ENCODE data around the gene ARHGAP22. TPM values are rescaled to one million over a fixed set of nuclear protein-coding genes. Genes with fewer than 3 reads are reported as not detected.

Gene ARHGAP22
- total RNA-seq, 1 experiment from 2014 or later, result 1.8 TPM

- ATAC-seq, result no peak
- intact Hi-C loops (cut with micrococcal nuclease; ENCODE audit: unreplicated experiment) (loop anchor here (10.0 kb wide), 1 partner anchor 64 kb away; no protein-coding TSS in a partner anchor), in situ Hi-C loops (cut with HindIII; ENCODE audit: low pct_unique_long_range_greater_than_20kb, low sequenced_read_pairs) (no loop called here)
These were observed 164.1 kb downstream of the ARHGAP22 start for GRCh38 chr10:48440771-48441170.

GRCh38 chr10:48439581-48440041 is 165.3 kb downstream of the ARHGAP22 start:
- Histone ChIP-seq H3K9me3 (ENCODE audit: control insufficient read depth, insufficient read depth, low read depth, low read length) (no peaks in the 10 kb centered on the region), H3K36me3 (ENCODE audit: control insufficient read depth, insufficient read depth, low read length) (no peaks in the 10 kb centered on the region), H3K4me1 (ENCODE audit: control insufficient read depth, insufficient read depth, low read length) (no peaks in the 10 kb centered on the region), H3K27me3 (ENCODE audit: control insufficient read depth, insufficient read depth, low read length) (no peaks in the 10 kb centered on the region), H3K4me3 (ENCODE audit: low read depth in 2 of 2, low read length in 2 of 2) (no peak overlapping the region), H3K27ac (ENCODE audit: low read length) (no peak overlapping the region)
- POLR2A ChIA-PET, result no interaction called here
- CTCF ChIA-PET, result no interaction called here
- BruUV-seq (replicated peaks), result no TSS peak
- ATAC-seq (no peak), DNase-seq (ENCODE audit: low read depth, low spot score) (no peak)
- intact Hi-C loops (cut with micrococcal nuclease; ENCODE audit: unreplicated experiment), result loop anchor here (10.0 kb wide), 1 partner anchor 65 kb away; no protein-coding TSS in a partner anchor
- no peak for TF ChIP-seq POLR2AphosphoS5 (IDR thresholded peaks at IDR 0.05; ENCODE audit: low read depth, low read length)
- TF ChIP-seq SIN3A (IDR thresholded peaks at IDR 0.05; ENCODE audit: borderline replicate concordance, insufficient read depth, low read depth, low read length), result no peak
- TF ChIP-seq TCF7L2 (IDR thresholded peaks at IDR 0.05; ENCODE audit: low read depth, low read length), result no peak
- TF ChIP-seq REST (IDR thresholded peaks at IDR 0.05; ENCODE audit: insufficient read depth in 1 of 2, low read depth in 2 of 2, low read length in 1 of 2), result no peak
- no peak for TF ChIP-seq CTCF (IDR thresholded peaks at IDR 0.05)
- in situ Hi-C loops (cut with HindIII; ENCODE audit: low pct_unique_long_range_greater_than_20kb, low sequenced_read_pairs), result no loop called here

More at GRCh38 chr10:48440771-48441170, 164.1 kb downstream of the ARHGAP22 start:
- TF ChIP-seq REST (IDR thresholded peaks at IDR 0.05; ENCODE audit: insufficient read depth in 1 of 2, low read depth in 2 of 2, low read length in 1 of 2), result no peak
- BruUV-seq (replicated peaks), result no TSS peak
- no peaks in the 10 kb centered on the region for H3K27me3 ChIP-seq (ENCODE audit: control insufficient read depth, insufficient read depth, low read length)
- DNase-seq (ENCODE audit: low read depth, low spot score), result no peak
- H3K4me1 ChIP-seq (ENCODE audit: control insufficient read depth, insufficient read depth, low read length), result no peaks in the 10 kb centered on the region
- ChIA-PET CTCF (no interaction called here), POLR2A (no interaction called here)
- no peak overlapping the region for H3K4me3 ChIP-seq (ENCODE audit: low read depth in 2 of 2, low read length in 2 of 2)
- no peaks in the 10 kb centered on the region for H3K36me3 ChIP-seq (ENCODE audit: control insufficient read depth, insufficient read depth, low read length)
- no peak overlapping the region for H3K27ac ChIP-seq (ENCODE audit: low read length)
- no peaks in the 10 kb centered on the region for H3K9me3 ChIP-seq (ENCODE audit: control insufficient read depth, insufficient read depth, low read depth, low read length)
